GM12875 (cell line): ENCODE measurements around the gene SLC26A11.

ENCODE experiments used
- H3K4me3 ChIP-seq: one replicate; pipeline ENCODE4 v1.5.1; 2011; ENCODE audit warnings: low read depth, low read length, control low read depth
- CTCF ChIP-seq: IDR thresholded peaks from 2 replicates; pipeline ENCODE4 v1.5.1; 2011; ENCODE audit warnings: low read depth, mild to moderate bottlenecking, control low read depth, inconsistent platforms, low read length, moderate library complexity, borderline replicate concordance; ENCODE audit not compliant: insufficient read depth

Gene SLC26A11

GRCh38 chr17:80248001-80248893, 28.0 kb downstream of the SLC26A11 start:
- no peak overlapping the region for H3K4me3 ChIP-seq
- no peak for TF ChIP-seq CTCF

- H3K4me3 ChIP-seq, result no peak overlapping the region
- no peak for TF ChIP-seq CTCF
Measured at GRCh38 chr17:80248894-80249710, 28.9 kb downstream of the SLC26A11 start.

- H3K4me3 ChIP-seq, result no peak overlapping the region
- no peak for TF ChIP-seq CTCF
Measured at GRCh38 chr17:80251966-80252365, 31.7 kb downstream of the SLC26A11 start.

GRCh38 chr17:80252871-80253270, 32.6 kb downstream of the SLC26A11 start:
- peak; percentile 64 for TF ChIP-seq CTCF
- H3K4me3 ChIP-seq, result no peak overlapping the region

- H3K4me3 ChIP-seq, result no peak overlapping the region
- TF ChIP-seq CTCF, result no peak
Measured at GRCh38 chr17:80253631-80254395, 33.6 kb downstream of the SLC26A11 start.

- H3K4me3 ChIP-seq, result no peak overlapping the region
- no peak for TF ChIP-seq CTCF
Measured at GRCh38 chr17:80254396-80255251, 34.4 kb downstream of the SLC26A11 start.
